SK-MEL-5 (cell line): Measurements from ENCODE around the gene ATF7. TPM values are rescaled to one million over a fixed set of nuclear protein-coding genes. Genes with fewer than 3 reads are reported as not detected.
"Not testable (repeated sequence)": the region's sequence is repeated elsewhere in the genome, so short reads cannot be mapped to it uniquely, and the experiment has no call there.

Source experiments
- DNase-seq: peaks from one replicate; pipeline ENCODE4 v3.0.0-alpha.2; 2016; ENCODE audit warnings: low read depth, low spot score
- in situ Hi-C: cut with HindIII; loops from 2 replicates; pipeline ENCODE4 v1.10.0; 2016; ENCODE audit warnings: low sequenced_read_pairs, high pct_unique_total_duplicates, low pct_unique_long_range_greater_than_20kb
- polyA plus RNA-seq, 2 experiments: library from polyadenylated mRNA; depleted of rRNA; stranded (reverse); fragments of >200 nt; gene quantifications; 2 replicates each; pipeline ENCODE4 v1.2.3, GENCODE V29; 2015
- total RNA-seq: library from RNA; depleted of rRNA; stranded (reverse); fragments of >200 nt; shearing (Covaris generic); gene quantifications from 2 replicates; pipeline ENCODE4 v1.2.3, GENCODE V29; 2014; rRNA removed

Gene ATF7
- total RNA-seq, result 10.2 and 11.8 TPM in 2 replicates
- polyA plus RNA-seq (2015; cell fraction: cytosol; rRNA removed), result 18.0 and 26.1 TPM in 2 replicates
- 16.7 and 39.8 TPM in 2 replicates for polyA plus RNA-seq (2015; cell fraction: nucleus; rRNA removed)

GRCh38 chr12:53625946-53626701 lies at the start of gene ATF7:
Gene ATF7, minus strand, starts transcription at chr12:53626382. Its CDS starts 25,382 bp downstream, at chr12:53601000.
- in situ Hi-C loops, result no loop called here

DNA sequence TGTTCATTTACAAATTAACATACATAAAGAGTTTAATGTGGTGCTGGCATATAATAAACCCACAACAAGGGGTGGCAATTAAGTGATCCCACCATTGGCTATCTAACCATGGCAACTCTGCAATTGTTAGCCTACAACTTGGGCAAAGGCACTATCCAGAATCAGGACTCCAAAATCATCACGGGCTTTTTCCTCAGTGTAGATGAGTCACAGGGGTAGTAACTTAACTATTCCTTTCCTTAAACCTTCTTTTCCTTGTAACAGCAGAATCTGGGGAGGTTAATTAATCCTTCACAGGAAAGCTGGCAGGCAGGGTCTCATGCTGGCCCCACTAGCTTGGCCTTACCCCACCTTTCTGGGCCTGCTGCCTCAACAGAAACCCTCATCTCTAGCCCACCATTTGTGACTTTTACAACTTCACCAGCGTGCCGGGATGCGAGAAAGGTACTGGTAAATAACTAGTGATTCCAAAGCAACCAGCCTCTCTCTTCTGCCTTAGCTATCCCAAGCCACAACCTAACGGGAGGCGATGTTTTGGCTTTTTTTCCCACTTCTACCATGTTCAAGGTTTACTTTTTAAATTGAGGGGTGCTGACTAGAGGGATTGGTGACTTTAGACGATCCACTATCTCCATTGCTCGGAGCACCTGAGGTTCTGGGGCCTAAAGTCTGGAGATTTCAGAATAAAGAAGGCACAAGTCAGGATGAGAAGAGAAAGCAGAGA lies 49.0 kb upstream of the ATF7 start:
- DNase-seq, result no peak
- in situ Hi-C loops, result loop anchor here (10.0 kb wide), 1 partner anchor 60 kb away; no protein-coding TSS in a partner anchor

More at GRCh38 chr12:53625946-53626701, at the start of gene ATF7:
- DNase-seq, result peak; percentile 98

DNA sequence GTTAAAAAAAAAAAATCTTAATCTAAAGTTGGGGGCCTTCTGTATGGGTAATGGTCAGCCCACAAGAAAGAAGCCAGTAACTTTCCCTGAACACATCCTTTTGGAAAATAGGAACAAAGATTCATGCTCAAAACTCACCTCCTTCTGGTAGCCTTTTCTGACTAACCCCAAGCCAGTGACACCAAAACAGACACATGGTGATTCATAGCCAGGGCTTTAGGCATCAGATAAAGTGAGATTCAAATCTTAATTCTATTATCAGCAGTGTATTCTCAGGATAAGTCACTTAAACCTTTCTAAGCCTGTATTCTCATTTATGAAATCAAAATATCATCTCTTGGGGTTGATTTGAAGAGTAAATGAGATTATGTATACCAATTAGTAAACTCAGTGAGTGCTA lies 44.8 kb upstream of the ATF7 start:
- in situ Hi-C loops, result loop anchor here (10.0 kb wide), 1 partner anchor 56 kb away; no protein-coding TSS in a partner anchor
- no peak for DNase-seq

DNA sequence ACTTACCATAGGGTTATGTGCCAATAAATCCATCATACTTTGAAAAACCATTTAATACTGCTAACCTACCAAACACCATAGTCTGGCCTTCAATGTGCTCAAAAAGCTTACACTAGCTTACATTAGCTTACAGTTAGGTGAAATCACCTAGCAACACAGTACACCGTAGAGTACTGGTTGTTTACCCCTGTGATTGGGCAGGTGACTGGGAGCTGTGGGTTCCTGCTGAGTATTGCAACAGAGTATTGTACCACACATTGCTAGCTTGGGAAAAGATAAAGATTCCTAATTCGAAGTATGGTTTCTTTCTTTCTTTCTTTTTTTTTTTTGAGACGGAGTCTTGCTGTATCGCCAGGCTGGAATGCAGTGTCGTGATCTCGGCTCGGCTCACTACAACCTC lies 44.1 kb upstream of the ATF7 start:
- in situ Hi-C loops, result loop anchor here (10.0 kb wide), 1 partner anchor 56 kb away; no protein-coding TSS in a partner anchor
- no peak for DNase-seq

DNA sequence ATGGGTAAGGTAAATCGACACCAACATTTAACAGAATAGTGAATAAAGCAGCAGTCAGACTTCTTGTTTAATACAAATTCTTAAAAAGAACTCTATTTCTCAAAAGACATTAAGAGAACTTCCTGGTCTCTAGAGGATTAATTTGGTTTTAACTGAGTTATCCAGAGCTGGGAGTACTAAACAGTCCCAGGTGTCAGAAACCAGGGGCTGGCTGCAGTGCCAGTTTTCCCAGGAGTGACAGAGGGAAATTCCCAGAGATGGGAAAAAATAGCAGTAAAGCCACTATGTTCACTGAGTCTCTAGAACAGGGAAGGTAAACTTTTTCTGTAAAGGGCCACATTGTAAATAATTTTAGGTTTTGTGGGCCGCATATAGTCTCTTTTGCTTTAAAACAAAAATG lies 40.9 kb upstream of the ATF7 start:
- DNase-seq, result no peak
- in situ Hi-C loops, result no loop called here

- no peak for DNase-seq
- in situ Hi-C loops, result no loop called here
Observed at GRCh38 chr12:53664936-53665335, 38.8 kb upstream of the ATF7 start.

DNA sequence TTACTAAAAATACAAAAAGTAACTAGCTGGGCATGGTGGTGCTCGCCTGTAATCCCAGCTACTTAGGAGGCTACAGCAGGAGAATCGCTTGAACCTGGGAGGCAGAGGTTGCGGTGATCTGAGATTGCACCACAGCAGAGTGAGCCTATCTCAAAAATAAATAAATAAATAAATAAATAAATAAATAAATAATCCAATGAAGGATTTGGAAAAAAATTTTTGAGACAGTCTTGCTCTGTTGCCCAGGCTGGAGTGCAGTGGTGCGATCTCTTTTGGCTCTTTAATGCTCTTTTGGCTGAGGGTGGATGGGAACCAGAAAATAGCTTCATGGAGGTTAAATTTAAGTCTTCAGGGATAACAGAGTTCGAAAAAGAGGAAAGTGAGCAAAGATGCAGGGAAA lies 38.0 kb upstream of the ATF7 start:
- in situ Hi-C loops, result no loop called here
- DNase-seq, result no peak

DNA sequence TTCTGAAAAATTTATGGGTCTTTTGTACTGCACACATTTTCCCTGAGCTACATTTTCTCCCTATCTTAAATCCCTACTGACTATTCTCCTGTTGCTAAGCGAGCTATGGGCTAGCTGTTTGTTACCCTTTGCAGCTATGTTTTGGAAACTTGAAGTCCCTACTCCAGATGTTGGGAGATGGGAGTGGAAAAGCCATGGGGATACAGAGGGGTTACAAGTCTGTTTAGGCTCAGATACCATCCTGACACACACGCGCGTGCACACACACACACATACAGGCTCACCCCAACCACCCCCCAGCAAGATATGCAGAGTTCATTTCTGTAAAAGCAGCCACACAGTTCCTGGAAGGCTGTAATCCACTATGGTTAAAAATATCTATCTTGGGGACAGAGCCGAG lies 33.9 kb upstream of the ATF7 start:
- in situ Hi-C loops, result no loop called here

DNA sequence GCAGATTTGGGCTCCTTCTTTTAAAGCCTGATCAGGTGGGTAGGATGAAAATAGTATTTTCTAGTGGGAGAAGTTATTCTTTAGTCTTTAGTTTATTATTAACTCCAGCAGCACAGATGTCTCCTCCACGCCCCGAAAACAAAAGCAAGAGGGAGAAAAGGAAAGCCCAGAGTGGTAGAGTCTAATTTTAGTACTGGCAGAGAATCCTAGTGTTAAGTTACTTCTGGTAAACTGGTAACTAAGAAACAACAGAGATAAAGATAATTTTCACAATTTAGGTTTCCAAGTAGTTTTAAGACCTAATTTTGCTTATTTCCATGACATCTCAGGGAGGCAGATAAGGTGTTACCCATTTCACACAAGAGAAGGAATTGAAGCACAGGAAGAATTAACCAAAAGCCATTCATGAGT lies 33.4 kb upstream of the ATF7 start:
- DNase-seq, result no peak
- in situ Hi-C loops, result no loop called here

More for the DNA sequence above, 33.9 kb upstream of the ATF7 start:
- DNase-seq, result no peak

GRCh38 chr12:53659011-53659551 lies 32.9 kb upstream of the ATF7 start:
- in situ Hi-C loops, result no loop called here
- DNase-seq, result peak; percentile 96

- DNase-seq, result no peak
- in situ Hi-C loops, result no loop called here
Observed at GRCh38 chr12:53657041-53657440, 30.9 kb upstream of the ATF7 start.

- no peak for DNase-seq
- in situ Hi-C loops, result no loop called here
Observed at GRCh38 chr12:53653595-53653994, 27.4 kb upstream of the ATF7 start.

GRCh38 chr12:53652366-53652765 lies 26.2 kb upstream of the ATF7 start:
- in situ Hi-C loops, result no loop called here
- no peak for DNase-seq

DNA sequence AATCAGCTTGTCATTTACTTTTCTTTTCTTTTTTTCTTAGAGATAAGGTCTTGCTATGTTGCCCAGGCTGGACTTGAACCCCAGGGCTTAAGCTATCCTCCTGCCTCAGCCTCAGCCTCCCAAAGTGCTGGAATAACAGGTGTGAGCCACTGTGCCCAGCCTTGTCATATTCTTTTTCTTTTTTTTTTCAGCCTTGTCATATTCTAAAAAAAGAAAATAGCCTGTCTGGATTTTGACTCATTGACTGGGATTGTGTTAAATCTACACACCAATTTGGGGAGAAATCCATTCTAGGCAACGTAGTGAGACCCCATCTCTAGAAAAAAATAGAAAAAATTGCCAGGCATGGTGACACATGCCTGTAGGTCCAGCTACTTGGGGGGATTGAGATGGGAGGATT lies 25.6 kb upstream of the ATF7 start:
- in situ Hi-C loops, result no loop called here
- DNase-seq, result no peak

DNA sequence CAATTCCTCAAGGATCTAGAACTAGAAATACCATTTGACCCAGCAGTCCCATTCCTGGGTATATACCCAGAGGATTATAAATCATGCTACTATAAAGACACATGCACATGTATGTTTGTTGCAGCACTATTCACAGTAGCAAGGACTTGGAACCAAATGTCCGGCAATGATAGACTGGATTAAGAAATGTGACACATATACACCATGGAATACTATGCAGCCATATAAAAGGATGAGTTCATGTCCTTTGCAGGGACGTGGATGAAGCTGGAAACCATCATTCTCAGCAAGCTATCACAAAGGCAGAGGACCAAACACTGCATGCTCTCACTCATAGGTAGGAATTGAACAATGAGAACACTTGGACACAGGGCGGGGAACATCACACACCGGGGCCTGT lies 20.1 kb upstream of the ATF7 start:
- in situ Hi-C loops, DNase-seq: not testable (repeated sequence)

GRCh38 chr12:53645165-53645564 lies 19.0 kb upstream of the ATF7 start:
- in situ Hi-C loops, result no loop called here
- DNase-seq, result no peak

DNA sequence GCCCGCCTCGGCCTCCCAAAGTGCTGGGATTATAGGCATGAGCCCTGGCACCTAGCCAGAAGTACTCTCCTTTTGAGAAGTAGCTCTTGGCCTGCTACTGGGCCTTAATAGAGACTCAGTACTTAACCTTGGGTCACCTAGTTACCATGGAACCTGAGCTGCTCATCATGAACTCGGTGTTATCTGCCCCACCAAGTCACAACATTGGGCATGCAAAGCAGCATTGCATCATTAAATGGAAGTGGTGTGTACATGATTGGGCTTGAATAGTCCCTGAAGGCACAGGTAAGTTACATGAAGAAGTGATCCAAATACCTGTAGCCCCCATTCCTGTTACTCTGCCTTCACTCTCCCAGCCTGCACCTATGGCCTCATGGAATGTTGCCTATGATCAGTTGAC lies 18.0 kb upstream of the ATF7 start:
- no peak for DNase-seq
- in situ Hi-C loops, result no loop called here

- in situ Hi-C loops, result no loop called here
- no peak for DNase-seq
Observed at GRCh38 chr12:53643232-53643979, 17.2 kb upstream of the ATF7 start.
